GM12891 (cell line): ENCODE measurements around the gene SLC22A4.
A peak's percentile ranks its signal among the peaks of the same experiment; 100 is the strongest.

Experiments
- DNase-seq: peaks from one replicate; pipeline ENCODE4 v3.0.0; 2011; ENCODE audit warnings: low spot score; ENCODE audit not compliant: insufficient read length
- FAIRE-seq: peaks from 2 replicates; lab custom pipeline; 2011; peaks lifted over from hg19 to GRCh38; lab: Jason Lieb, UNC
- PAX5 ChIP-seq: IDR thresholded peaks from 2 replicates; pipeline ENCODE4 v1.6.1; 2011; ENCODE audit warnings: low read length, moderate library complexity, mild to moderate bottlenecking; ENCODE audit not compliant: insufficient read depth, severe bottlenecking
- POLR2A ChIP-seq: IDR thresholded peaks from 2 replicates; pipeline ENCODE4 v1.6.1; 2011; ENCODE audit warnings: low read depth, low read length, control low read depth
- POLR2AphosphoS5 ChIP-seq: IDR thresholded peaks from 2 replicates; pipeline ENCODE4 v1.6.1; 2011; ENCODE audit warnings: low read depth, low read length, control low read depth
- POU2F2 ChIP-seq: IDR thresholded peaks from 2 replicates; pipeline ENCODE4 v1.6.1; 2011; ENCODE audit warnings: low read depth, mild to moderate bottlenecking, control low read depth, low read length, moderate library complexity
- SPI1 ChIP-seq: IDR thresholded peaks from 2 replicates; pipeline ENCODE4 v1.6.1; 2011; ENCODE audit warnings: low read depth, low read length, control low read depth
- TAF1 ChIP-seq: IDR thresholded peaks from 2 replicates; pipeline ENCODE4 v1.6.1; 2011; ENCODE audit warnings: low read depth, low read length, control low read depth

SLC22A4 gene

DNA sequence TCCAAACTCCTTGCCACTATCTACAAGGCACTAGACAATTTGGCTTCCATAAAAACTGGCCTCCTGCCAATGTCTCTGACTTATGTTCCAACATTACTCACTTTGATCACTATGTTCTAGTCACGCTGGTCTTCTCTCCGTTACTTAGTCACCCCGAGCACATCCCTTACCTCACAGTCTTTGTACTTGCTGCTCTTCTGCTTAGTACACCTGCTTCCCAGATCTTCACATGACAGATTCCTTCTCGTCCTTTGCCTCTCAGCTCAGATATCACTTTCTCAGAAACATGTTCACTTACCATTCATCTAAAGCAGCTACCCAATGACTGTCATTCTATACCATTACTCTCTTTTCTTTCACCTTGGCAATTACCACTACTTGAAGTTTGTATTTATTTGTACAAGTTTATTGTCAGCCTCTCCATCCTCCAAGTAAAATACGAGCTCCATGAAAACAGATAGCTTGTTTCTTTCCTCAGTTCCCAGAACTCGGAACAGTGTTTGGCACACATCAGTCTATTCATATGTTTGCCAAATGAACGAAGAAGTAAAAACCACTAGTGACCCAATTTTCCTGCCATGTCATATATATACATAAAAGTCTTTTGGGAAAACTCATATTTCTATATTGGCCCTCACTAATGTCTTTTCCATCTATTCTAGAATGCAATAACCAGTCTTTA lies 69.4 kb downstream of the SLC22A4 start:
- FAIRE-seq (no peak), DNase-seq (no peak)
- TF ChIP-seq TAF1 (no peak), POLR2AphosphoS5 (no peak), POLR2A (no peak), PAX5 (no peak), POU2F2 (no peak), SPI1 (no peak)

- TF ChIP-seq POU2F2 (no peak), POLR2A (no peak), SPI1 (no peak), POLR2AphosphoS5 (no peak), TAF1 (no peak), PAX5 (no peak)
- DNase-seq = no peak
- FAIRE-seq = no peak
These were observed 70.1 kb downstream of the SLC22A4 start for GRCh38 chr5:132364319-132364718.

DNA sequence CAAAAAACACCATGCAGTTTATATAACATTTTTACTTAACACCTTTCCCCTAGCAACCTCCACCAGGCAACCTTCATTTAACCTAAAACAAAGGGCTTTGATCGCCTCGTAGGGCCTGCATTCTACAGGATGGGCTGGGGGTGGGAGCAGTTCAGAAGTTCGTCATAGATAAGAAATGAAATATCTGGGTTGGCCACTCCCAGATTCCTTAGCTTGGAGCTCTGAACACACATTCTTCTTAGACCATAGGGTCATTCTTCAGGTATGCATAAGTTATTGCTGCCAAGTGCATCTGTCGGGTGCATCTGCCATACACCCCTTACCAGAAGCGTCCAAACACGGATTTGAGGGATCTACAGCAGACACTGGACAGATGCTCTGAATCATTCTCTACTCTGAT lies 71.0 kb downstream of the SLC22A4 start:
- no peak for TF ChIP-seq POLR2AphosphoS5
- no peak for TF ChIP-seq POU2F2
- TF ChIP-seq SPI1 = no peak
- TF ChIP-seq TAF1 = no peak
- no peak for TF ChIP-seq PAX5
- TF ChIP-seq POLR2A = no peak
- no peak for DNase-seq
- no peak for FAIRE-seq

DNA sequence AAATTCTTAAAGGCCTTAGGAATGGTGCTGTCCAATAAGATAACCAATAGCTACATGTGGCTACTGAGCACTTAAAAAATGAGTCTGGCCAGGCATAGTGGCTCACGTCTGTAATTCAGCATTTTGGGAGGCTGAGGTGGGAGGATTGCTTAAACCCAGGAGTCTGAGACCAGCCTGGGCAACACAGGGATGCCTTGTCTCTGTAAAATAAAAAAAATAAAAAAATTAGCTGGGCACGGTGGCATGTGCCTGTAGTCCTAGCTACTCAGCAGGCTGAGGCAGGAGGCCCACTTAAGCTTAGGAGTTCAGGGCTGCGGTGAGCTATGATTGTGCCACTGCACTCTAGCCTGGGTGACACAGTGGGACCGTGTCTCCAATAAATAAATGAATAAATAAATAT lies 74.0 kb downstream of the SLC22A4 start:
- FAIRE-seq (no peak), DNase-seq (no peak)
- TF ChIP-seq PAX5 (no peak), POU2F2 (no peak), SPI1 (no peak), TAF1 (no peak), POLR2AphosphoS5 (no peak), POLR2A (no peak)

GRCh38 chr5:132369007-132369473 lies 74.8 kb downstream of the SLC22A4 start:
- TF ChIP-seq SPI1 (no peak), POLR2A (no peak), POLR2AphosphoS5 (no peak), PAX5 (no peak), TAF1 (no peak), POU2F2 (no peak)
- FAIRE-seq (no peak), DNase-seq (no peak)

DNA sequence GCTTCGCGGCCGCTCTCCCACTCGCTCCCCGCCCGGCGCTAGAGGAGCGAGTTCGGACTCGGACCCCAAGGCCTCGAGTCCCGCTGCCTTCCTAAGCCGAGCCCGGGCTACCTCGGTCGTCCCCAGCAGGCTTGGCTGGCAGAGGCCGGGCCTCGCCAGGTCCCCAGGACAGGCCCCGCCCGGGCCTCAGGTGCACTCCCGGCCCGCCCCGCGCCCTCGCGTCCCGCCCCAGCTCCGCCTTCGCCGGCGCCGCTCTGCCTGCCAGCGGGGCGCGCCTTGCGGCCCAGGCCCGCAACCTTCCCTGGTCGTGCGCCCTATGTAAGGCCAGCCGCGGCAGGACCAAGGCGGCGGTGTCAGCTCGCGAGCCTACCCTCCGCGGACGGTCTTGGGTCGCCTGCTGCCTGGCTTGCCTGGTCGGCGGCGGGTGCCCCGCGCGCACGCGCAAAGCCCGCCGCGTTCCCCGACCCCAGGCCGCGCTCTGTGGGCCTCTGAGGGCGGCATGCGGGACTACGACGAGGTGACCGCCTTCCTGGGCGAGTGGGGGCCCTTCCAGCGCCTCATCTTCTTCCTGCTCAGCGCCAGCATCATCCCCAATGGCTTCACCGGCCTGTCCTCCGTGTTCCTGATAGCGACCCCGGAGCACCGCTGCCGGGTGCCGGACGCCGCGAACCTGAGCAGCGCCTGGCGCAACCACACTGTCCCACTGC lies 75.4 kb downstream of the SLC22A4 start, which contains the start of gene SLC22A5:
SLC22A5 (plus strand) TSS at position 237 of the 707 bp plus-strand sequence; CDS start at position 500, 263 bp downstream.
- TF ChIP-seq POU2F2 (no peak), TAF1 (no peak), PAX5 (no peak), SPI1 (no peak), POLR2AphosphoS5 (no peak), POLR2A (no peak)
- FAIRE-seq = peak; percentile 68
- peak; percentile 67 for DNase-seq

DNA sequence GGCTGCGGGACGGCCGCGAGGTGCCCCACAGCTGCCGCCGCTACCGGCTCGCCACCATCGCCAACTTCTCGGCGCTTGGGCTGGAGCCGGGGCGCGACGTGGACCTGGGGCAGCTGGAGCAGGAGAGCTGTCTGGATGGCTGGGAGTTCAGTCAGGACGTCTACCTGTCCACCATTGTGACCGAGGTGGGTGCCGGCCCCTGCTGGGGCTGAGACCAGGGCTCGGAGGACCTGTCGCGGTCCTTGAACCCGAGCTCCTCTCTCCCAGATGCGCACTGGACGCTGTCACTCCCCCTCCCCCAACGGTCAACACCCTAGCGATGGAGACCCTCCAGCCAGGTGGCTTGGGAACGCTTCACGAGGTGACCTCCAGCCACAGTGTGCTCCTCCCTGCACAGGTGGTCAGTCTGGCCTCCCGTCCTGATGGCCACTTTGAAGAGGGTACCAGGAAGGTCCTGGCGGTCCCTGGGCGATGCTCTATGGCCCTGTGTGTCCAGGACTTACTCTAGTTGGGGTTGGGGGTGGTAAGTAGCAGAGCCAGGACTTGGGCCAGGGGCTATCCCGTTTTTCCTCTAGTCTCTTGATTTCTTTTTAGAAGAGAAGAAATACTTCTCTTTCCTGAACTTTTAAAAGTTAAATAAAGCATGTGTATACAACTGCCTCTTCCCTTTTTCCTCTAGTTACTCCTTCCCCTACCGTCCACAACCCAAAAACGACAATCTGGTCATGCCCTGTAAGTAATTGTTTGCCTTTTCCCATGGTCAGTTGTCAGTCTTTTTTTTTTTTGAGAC lies 76.2 kb downstream of the SLC22A4 start:
- TF ChIP-seq POLR2A (no peak), TAF1 (no peak), POU2F2 (no peak), POLR2AphosphoS5 (no peak), PAX5 (no peak), SPI1 (no peak)
- DNase-seq (no peak), FAIRE-seq (no peak)

DNA sequence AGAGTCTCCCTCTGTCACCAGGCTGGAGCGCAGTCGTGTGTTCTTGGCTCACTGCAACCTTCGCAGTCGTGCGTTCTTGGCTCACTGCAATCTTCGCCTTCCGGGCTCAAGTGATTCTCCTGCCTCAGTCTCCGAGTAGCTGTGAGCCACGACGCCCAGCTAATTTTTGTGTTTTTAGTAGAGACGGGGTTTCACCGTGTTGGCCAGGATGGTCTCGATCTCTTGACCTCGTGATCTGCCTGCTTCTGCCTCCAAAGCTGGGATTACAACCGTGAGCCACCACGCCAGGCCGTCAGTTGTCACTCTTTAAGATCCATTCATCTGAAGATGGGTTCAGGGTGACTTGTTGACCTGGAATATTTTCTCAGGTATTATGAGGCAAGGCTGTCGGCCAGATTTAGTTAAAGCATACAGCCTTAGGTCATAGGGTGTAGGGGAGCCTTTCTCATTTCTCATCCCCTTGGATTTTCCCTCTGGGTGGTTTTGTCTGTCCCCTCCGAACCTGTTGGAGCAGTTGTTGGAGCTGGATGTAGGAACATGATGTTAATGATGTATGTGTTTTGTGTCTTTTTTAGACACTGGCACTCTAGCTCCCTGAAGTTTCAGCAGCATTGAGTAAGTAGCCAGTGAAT lies 76.9 kb downstream of the SLC22A4 start:
- DNase-seq (no peak), FAIRE-seq (no peak)
- TF ChIP-seq TAF1 (no peak), POLR2A (no peak), SPI1 (no peak), PAX5 (no peak), POU2F2 (no peak), POLR2AphosphoS5 (no peak)
